Measurements from ENCODE around the gene LRRC15.

Gene LRRC15

GRCh38 chr3:194321693-194322640, 47.6 kb downstream of the LRRC15 start:
- DNase-seq (ENCODE audit: low read depth), result no peak
- TF ChIP-seq CTCF (IDR thresholded peaks at IDR 0.05; ENCODE audit: low read depth, low read length, missing control alignments), result no peak
- H3K4me3 ChIP-seq (ENCODE audit: low read depth, low read length), result no peak overlapping the region

GRCh38 chr3:194320744-194321243, 48.7 kb downstream of the LRRC15 start:
- no peak for TF ChIP-seq CTCF (IDR thresholded peaks at IDR 0.05; ENCODE audit: low read depth, low read length, missing control alignments)
- H3K4me3 ChIP-seq (ENCODE audit: low read depth, low read length), result no peak overlapping the region
- no peak for DNase-seq (ENCODE audit: low read depth)

GRCh38 chr3:194320100-194320499, 49.4 kb downstream of the LRRC15 start:
- no peak overlapping the region for H3K4me3 ChIP-seq (ENCODE audit: low read depth, low read length)
- no peak for TF ChIP-seq CTCF (IDR thresholded peaks at IDR 0.05; ENCODE audit: low read depth, low read length, missing control alignments)
- no peak for DNase-seq (ENCODE audit: low read depth)

GRCh38 chr3:194318511-194319161, 50.9 kb downstream of the LRRC15 start:
- DNase-seq (ENCODE audit: low read depth), result no peak
- H3K4me3 ChIP-seq (ENCODE audit: low read depth, low read length), result no peak overlapping the region
- TF ChIP-seq CTCF (IDR thresholded peaks at IDR 0.05; ENCODE audit: low read depth, low read length, missing control alignments), result no peak

GRCh38 chr3:194316918-194317317, 52.6 kb downstream of the LRRC15 start:
- TF ChIP-seq CTCF (IDR thresholded peaks at IDR 0.05; ENCODE audit: low read depth, low read length, missing control alignments), result no peak
- no peak for DNase-seq (ENCODE audit: low read depth)
- no peak overlapping the region for H3K4me3 ChIP-seq (ENCODE audit: low read depth, low read length)

- H3K4me3 ChIP-seq (ENCODE audit: low read depth, low read length), result no peak overlapping the region
- DNase-seq (ENCODE audit: low read depth), result no peak
- no peak for TF ChIP-seq CTCF (IDR thresholded peaks at IDR 0.05; ENCODE audit: low read depth, low read length, missing control alignments)
Observed at GRCh38 chr3:194315965-194316361, 53.6 kb downstream of the LRRC15 start.

All from GM12864 (cell line).